Stimulated activated CD8-positive, alpha-beta memory T cell treated with anti-CD3 and anti-CD28 coated beads, Interleukin-4, amount 100 ng/mL, for 4 hours (primary cell): Measurements from ENCODE around the gene SPINK5.

ENCODE experiments used
- DNase-seq, 2 donors: peaks; one replicate each; pipeline ENCODE4 v3.0.0-alpha.2; 2020; ENCODE audit warnings: low read depth in 2 of 2, low spot score in 1 of 2

The SPINK5 gene

DNA sequence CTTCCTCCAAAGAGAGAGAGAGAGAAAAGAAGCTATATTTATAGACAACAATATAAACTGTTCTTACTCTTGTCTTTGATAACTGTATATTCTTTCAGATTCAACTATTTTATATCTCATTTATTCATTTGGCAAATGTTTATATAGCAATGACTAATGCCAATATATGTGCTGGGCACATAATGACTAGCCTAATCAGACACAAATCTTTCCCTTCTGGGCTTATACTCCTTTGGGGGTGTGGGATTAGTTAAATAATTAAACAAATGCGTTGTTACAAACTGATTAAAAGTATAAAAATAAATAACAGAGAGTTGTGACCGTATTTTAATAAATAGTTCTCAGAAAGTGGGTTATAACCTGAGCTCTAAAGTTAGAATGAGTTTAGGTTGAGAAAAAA, 108.6 kb downstream of the SPINK5 start:
- DNase-seq: no peak

DNA sequence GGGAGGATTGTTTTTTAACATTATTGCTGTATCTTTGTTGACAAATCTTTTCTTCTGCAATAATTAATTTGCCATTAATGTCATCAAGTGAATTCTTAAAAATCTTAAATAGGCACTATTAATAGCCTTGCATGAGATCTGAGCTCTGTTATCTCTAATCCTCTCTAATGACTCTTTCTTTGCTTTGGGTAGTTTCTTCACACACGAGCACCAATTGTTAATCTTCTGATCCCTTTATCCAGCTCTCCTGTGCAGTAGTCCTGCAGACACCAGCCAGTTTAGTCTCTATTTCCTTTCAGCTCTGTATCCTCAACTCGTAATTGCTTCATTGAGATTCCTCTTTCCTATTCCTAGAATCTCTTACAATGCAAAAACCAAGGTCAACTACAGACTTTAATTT, 112.7 kb downstream of the SPINK5 start:
- no peak for DNase-seq

DNA sequence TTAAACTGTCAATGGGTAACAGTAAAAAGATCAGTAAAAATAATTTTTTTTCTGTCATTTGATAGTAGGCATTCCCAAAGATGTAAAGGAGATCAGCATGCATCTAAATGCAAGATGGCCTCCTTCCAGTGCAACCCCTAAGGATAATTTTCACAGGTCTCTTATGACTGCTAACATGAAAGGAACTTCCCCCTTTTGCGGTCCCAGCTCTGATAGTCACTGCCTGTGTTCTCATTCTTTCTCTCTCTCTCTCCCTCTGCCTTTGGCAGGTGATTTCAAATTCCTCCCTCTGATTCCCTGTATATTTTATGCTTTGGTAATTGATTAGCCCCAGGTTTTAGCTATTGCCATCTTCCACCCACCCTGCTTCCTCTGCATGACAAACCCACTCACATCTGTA, 113.4 kb downstream of the SPINK5 start:
- no peak for DNase-seq

DNA sequence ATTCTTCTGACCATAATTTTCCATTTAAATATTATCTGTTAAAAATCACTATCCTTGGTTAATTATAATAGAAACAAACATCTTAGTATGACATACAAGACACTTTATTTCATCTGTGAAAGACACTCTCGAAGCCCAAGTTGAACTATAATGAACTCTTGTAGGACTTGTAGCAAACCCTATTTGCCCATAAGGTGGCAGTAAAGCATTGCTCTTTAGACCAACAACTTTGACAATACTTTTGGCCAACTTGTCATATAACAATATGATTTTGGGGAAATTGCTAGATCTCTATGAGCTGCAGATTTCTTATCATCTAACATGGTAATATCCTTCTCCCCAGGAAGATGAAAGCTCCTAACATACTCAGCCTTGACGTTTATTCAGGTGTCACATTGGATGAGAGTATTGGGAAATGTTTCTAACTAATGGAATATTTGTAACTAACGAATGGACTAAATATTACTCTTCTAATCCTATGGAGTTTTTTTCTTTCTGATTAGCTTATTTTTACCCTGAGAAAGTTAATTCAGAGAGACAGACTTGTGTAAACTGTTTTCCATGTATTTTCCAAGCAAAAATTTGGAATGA, 115.5 kb downstream of the SPINK5 start:
- no peak for DNase-seq

DNA sequence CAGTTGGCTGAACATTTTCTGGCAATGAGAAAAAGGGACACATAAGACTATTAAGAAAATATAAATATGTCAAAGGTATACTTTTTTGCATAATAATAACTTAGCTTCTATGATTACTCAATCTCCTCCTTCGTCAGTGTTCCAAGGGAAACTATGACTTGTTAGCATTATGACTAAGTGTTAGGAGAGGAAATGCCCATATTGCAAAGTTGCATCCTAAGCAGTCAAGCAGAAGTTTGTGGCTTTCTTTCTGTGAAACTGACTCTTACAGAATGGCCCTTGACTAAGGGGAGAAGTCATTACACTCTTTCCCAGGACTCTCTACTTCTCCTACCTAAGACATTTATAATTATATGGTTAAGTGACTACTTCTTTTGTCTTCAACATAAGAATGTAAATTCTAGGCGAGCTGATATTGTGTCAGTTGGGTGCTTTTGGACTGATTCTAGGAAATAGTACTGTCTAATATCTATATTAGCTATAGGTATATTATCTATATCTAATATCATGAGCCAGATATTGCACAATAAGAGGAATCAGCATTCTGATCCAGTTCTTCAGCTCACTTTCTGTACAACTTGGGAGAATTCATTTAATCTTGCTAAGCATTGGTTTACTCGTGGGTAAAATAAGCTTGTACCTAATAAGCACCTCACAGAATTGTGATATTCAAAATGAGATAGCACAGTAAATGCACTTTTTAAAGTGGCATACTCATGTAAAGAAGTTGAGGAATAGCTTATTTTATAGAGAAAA, 122.6 kb downstream of the SPINK5 start:
- DNase-seq: no peak
